ENCODE results near the gene RFX3.

RFX3 gene

DNA sequence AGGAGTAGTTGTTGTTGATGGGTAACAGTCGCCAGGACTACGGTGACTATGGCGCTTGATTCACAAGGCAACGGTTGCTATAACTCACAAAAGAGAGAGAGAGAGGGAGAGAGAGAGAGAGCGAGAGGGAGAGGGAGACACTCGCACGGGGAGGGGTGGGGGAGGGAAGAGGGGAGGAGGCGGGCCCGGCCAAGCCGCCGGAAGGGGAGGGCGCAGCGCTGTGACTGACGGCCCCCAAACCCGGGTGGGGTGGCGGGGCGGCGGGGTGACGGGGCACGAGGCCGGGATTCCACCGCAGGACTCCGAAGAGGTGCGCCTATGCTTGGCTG lies at the start of gene RFX3:
Gene RFX3, minus strand, starts transcription at position 166 of the 329 bp plus-strand sequence. CDS start 130,413 bp downstream, outside the sequence.
- peak; percentile 88 for DNase-seq (ENCODE audit: low spot score)

DNA sequence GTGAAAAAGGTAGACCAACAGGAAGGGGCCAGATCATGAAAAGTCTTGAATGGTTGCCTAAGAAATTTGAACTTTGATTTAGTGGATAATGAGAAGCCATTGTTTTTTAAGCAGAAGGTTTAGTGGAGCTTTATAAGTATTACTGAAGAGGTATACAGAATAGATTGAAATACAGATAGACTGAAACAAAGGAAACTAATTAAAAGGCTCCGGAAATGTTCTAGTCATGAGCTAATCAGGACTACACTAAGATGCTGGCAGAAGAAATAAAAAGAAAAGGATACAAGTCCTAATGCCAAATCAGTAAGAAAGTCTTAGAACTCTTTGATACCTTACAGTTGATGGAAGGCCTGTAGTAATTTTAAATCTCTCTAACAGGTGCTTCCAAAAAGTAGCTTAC lies 45.7 kb upstream of the RFX3 start:
- DNase-seq (ENCODE audit: low spot score), result no peak

GRCh38 chr9:3569529-3569928 lies 43.7 kb upstream of the RFX3 start:
- DNase-seq (ENCODE audit: low spot score), result no peak

DNA sequence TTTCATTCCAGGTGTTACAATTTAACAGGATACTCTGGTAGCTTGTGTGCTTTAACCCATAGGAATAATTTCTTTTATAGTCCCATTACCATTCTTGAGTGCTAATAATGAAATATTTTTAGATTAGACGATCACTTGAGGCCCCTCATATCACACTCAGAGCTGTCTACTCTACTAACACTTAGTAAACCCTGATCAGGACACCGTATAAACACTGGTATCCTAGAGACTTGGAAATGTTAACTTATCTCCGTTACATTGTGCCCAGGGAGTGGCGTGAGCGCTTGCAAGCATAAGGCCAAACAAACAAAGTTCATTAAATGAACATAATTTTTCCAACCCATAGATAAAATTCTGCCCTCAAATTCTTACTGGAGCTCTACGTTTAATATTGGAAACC lies 42.2 kb upstream of the RFX3 start:
- DNase-seq (ENCODE audit: low spot score), result no peak

DNA sequence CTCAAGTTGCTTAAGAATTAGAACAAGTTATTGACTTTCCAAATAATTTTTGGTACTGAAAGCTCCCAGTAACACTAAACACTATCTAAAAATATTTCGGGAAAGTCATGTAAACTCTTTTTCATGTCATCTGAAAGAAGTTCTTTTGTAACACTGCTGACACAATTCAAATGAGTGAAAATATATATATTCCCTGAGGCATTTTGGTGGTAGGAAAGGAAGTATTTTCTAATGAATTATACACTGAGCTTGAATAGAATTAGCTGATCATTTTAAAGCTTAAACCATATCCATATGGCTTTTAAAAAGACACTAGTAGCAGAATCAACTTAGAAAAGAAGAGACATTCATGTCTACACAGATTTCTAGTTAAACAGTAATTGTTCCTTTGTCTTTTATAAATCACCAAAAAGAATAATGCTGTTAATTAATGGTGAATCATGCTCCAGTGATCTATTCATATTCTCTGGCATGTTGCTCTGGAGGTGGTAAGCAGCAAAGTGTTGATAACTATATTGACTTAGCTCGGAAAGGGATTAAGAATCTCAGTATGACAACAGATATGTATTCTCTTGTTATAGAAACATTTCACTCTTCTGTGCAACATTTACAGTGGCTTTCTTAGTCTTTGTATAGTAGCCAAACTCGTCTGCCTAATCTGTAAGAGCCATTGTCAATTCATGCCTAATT lies 27.4 kb upstream of the RFX3 start:
- DNase-seq (ENCODE audit: low spot score), result no peak

- DNase-seq (ENCODE audit: low spot score), result no peak
Measured at GRCh38 chr9:3549225-3549624, 23.4 kb upstream of the RFX3 start.

- no peak for DNase-seq (ENCODE audit: low spot score)
Measured at GRCh38 chr9:3548648-3549047, 22.8 kb upstream of the RFX3 start.

DNA sequence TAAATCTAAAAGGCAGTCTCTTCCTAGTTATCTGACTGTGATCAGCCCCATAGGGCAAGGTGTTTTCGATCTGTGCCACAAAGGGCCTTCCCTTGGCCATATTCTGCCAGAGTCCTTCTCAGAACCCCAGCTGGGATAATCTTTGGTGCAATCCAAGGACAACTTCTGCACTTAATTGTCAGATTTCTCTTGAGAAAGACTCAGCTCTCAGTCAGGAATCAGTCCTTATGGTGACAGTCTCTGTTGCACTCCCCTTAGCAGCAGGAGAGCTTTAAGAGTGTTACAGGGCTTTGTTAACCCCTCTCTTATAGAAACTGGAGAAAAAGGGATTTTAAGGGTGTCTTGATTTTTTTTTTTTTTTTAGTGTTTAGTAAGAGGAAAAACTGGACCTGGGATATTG lies 15.4 kb upstream of the RFX3 start:
- no peak for DNase-seq (ENCODE audit: low spot score)

DNA sequence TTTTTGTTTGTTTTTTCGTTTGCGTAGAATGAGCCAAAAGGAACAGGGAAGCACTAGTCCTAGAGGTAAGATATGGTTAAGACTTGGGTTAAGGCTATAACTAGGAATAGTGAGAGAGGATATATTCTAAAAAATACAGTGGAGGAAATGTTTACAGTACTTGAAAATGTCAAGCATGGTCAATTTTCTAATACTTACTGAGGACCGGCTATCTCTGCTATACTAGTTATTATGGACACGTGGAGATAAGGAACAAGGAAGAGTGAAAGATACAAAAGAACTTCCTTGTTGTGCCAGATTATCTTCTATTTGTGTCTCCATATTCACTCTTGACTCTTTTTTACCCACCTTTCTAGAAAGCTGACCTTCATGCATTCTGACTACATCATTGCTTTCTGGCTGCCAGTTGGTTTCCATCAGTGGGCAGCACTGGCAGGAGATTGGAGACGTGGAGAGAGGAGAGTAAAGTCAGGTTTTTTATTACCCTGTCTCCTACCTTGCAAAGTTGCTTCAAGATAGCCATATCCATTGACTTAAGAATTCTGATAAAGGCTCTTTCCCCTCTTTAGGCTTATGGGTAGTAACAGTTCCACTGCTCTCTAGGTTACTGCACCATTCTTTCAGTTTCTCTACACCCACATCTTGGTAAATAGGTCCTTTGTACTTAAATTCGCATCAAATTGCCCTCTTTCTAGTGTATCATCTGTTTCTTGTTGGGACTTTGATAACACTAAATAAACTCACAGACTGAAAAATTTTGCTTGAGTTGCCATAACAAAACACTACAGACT lies 9.0 kb upstream of the RFX3 start:
- DNase-seq (ENCODE audit: low spot score), result no peak

DNA sequence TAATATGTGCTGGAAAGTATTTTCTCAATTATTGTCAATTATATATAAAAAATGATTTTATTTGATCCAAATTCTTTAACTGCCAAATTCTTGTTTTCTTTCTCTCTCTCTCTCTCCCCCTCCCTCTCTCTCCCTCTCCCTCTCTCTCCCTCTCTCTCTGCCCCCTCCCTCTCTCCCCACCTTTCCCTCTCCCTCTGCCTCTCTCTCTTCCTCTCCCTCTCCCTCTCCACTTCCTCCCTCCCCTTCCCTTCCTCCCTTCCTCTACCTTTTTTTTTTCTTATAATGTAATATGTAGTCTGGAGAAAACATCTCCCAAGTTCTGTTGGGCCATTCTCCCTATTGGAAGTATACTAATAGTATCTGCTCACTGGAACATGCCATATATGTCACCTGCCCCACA lies 6.4 kb upstream of the RFX3 start:
- DNase-seq (ENCODE audit: low spot score), result no peak

GRCh38 chr9:3528451-3528850 lies 2.6 kb upstream of the RFX3 start:
- no peak for DNase-seq (ENCODE audit: low spot score)

- DNase-seq (ENCODE audit: low spot score), result no peak
Measured at GRCh38 chr9:3526997-3527940, 1.5 kb upstream of the RFX3 start.

DNA sequence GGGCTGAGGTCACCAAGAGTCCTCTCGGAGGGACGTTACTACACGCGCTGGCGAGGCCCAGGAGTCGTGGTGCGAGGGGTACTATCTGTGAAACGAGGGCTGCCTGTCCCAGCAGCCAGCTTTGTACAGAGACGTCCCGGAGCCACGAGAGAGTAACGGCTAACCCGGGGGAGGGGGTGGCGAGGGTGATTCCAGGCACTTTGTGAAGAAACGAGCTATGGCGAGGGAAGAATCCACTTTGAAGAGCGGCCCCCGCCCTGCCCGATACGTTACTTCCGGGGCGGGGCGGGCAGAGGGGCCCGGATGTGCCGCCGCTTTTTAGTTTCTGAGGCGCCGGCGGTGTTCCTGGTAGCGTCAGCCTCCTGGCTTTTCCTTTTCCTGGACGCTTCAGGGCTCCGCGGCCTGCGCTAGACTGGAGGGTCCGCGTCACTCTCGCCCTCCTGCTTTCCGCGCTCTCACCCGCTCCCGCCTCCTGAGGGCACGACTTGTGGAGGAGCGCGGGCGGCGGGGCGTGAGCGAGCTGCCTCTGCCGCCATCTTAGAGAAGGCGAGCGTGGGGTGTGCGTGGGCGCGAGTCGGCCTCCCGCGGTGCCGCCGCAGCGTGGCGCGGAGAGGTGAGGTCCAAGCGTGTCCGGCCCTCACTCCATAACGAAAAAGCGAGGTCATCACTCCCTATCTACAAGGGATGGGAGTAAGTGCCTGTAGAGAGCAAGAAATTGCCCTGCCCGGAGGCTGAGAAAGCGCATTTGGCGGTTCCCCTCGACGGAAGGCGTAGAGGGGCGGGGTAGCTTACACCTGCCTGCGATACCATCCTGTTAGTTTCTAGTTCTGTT lies 580 bp upstream of the RFX3 start:
- peak; percentile 87 for DNase-seq (ENCODE audit: low spot score)

- DNase-seq (ENCODE audit: low spot score), result no peak
Measured at GRCh38 chr9:3525096-3525835, 535 bp downstream of the RFX3 start.

DNA sequence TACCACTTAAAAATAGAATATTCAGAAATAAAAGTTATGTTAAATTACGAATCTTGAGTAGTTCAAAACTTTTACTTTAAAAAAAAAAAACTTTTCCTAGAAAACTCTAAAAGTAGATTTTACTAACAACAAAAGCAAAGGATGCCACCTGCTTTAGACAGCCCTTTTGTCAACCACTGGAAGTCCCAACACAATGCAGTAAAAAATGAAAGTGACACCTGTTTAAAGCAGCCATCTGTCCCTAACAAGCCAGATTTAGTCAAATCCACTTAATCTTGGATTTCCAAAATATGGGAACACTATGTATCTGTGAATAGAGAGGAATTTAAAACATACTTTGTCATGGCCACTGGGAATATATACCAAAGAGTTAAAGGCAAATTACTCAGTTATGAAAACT lies 3.8 kb downstream of the RFX3 start:
- DNase-seq (ENCODE audit: low spot score), result no peak

GRCh38 chr9:3520564-3520963 lies 5.2 kb downstream of the RFX3 start:
- DNase-seq (ENCODE audit: low spot score), result no peak

DNA sequence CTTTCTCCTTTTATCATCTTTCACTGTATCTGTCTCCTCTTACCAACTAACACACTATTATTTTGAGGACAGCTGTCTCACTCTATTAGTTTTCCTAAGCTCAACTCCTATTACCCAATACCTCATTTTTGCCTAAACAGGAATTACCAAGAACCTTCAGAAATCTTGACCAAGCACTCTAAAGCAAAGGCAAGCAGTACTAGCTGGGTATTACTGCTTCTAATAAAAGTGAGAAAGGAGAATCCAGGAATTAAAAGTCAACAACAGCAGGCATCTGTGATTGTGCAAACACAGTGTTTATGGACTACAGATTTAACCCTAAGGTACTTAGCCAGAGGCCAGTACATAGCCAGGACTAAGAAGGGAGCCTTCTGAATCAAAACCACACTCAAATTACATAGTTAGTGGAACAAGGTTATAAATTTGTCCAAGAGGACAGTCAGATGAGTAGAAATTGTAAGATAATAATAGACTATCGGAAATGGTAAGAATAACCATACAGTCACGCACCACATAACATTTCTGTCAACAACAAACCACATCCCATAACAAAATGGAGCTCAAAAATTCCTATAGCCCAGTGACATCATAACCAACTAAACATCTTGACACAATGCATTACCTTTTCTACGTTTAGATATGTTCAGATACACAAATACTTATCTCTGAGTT lies 8.3 kb downstream of the RFX3 start:
- no peak for DNase-seq (ENCODE audit: low spot score)

DNA sequence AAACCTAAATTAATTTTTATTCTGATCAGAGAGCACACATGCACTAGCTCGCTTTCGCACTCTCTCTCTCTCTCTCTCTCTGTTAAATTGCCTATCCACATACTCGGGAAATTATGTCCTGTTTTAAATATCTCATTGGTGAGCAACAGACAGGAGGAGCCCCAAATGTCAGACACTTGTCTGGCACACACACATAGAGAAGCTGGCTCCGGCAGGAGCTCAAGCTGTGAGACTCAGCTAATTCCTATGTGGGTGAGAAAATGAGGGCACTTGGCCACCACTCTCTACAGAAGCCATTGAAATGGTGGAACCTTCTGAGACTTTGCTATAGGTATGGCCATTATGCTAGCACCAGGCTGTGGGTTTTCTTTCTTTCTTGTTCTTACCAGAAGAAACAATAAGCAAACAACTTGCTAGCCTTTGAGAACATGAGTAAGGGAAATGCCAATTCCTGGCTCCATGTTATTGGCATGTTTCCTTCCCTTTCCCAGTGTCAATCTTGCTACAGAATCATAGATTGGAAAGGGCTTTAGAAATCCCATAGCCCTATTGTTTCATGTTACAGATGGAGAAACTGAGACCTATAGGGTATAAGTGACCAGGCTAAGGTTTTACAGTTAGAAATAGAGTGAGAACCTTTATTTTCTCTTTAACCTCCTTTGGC lies 9.0 kb downstream of the RFX3 start:
- DNase-seq (ENCODE audit: low spot score), result no peak

DNA sequence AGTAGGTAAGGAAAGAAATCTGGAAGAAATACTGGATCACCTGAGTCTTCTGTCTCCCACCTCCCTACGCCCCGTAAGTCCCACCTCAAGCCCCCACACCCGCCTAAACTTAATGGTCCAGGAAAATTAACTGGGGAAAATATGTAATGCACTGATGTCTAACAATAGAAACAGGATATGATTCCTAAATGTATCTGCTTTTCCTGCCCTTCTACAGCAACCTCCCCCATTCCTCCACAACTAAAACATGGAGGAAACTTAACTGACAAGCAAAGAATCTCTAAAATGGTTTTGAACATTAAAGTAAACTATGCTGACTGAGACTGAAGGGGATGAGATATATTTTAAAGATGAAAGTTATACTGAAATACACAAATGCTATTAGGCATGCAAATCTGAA lies 10.4 kb downstream of the RFX3 start:
- DNase-seq (ENCODE audit: low spot score), result no peak

DNA sequence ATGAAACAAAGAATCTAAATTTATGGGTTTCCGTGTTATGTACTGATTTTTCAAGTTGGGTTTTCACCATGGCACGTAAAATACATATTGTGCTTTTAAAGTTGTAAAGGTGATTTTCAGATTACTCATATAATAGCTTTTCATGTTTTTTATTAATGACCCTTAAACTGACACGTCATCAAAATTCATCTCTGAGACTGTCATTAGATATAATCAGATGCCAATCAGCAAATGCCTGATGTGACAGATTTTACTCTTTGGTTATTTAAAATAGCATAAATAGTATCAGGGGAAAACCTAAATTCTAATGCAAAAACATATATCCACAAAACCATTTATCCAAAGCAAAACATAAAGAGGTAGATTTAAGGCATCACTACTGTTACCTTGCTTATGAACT lies 11.0 kb downstream of the RFX3 start:
- no peak for DNase-seq (ENCODE audit: low spot score)

Data from LoVo (cell line).